ENCODE data around the gene SLC17A9.

Gene SLC17A9

DNA sequence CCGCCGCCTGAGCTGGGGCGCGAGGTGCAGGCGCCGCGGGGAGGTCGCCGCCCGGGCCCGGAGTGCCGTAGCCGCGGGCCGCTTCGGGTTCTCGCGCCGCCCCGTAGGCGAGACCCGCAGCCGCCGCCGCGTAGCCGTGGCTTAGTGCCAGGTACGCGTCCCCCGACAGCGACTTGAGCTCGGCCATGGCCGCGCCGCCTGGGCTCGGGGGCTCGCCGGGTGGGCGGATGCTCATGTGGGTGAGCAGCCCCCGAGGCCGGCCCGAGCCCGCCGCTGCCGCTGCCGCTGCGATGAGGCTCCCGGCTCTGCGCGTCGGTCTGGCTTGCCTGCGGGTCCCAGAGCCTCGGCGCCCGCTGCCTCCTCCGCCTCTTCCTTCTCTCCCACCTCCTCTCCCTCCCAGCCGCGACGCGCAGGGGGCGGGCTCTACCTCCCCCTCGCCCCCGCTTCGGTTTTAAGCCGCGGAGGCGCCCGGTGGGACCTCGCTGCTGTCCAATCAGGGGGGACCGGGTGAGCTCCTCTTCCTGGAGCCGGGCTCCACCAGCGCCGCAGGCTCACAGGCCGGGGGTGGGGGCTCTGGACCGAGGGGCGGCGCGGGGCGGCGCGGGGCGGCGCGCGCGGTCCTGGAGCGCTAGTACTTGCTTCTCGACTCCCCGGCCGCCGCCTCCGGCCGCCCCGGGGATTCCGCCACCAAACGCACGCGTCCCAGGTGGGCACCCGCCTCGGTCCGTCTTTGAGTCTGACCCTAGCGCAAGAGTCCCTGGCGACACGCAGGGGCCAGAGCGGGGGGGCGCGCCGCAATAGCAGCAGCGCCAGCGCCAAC, 54.2 kb downstream of the SLC17A9 start, which contains the start of gene BHLHE23:
BHLHE23 (minus strand) TSS at position 425 of the 820 bp plus-strand sequence; CDS start at position 235, 190 bp downstream.
- no peak for FAIRE-seq

DNA sequence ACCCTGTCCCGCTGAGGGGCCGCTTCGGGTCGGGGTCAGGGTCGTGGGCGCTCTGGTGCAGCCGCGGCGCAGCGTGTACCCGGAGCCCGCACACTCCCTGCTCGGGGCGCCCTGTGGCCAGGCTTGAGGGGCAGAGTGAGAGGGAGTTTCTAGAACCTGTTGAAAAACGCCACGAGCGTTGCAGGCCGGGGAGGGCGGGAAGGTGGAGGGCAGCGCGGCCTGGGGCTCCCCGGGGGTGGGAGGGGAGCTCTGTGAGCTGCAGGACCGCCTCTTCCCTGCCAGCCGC, 54.8 kb downstream of the SLC17A9 start:
- FAIRE-seq = no peak

DNA sequence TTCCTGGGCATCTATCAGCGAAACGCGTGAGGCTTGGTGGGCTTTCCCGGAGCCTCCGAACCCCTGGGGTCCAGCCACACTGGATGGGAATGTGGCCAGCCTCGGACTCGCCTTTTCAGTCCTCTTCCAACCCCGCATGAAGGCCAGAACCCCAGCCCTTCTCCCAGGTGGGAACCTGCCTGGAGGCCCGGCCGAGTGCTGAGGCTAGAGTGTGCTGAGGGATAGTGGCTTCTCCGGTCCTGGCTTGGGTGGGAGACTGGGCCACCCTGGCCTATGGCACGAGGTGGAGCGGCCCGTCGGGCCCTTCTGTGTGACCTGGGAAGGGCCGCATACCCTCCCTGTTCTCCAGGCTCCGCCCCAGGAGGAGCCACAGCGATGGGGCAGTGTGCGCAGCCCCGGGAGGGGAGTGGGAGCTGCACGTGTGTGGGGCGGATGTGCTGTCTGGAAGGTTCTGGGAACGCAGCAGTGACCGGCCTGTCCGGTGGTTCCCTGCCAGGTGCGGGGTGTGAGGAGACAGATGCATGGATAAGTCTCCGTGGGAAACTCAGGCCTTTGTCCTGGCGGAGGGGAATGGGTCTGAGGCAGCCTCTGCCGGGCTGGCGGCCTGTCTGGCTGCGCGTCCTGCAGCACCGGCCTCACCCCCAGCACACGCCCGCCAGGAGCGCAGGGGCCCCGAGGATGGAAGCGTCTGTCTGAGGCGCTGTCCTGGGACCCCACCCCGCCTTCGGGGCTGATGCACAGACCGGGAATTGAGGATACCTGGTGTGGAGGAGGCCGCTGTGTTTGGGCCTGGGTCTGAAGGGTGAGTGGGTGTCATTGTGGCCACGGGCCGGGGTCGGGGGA, 55.4 kb downstream of the SLC17A9 start:
- no peak for FAIRE-seq

DNA sequence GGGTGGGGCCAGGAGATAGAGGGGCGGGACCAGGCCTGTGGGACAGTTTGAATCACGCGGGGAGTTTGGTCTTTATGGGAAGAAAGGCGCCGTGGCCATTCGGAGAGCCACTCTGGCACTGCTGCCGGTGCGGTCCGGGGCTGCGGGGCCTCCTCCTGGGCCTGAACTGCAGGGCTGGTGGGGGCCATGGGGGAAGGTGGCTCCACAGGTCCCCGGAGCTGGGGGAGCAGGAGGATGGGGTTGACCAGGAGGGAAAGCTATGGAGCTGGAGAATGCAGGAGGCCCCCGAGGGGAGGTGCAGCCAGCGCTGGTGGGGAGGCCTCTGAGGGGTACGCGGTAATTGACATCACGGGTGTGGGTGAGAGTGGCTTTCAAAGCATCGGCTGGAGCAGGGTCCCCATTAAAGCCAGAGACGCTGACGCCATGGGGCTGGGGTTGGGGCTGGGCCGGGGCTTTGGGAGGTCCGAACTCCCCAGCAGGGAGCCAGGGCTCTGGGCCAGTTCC, 56.1 kb downstream of the SLC17A9 start:
- no peak for FAIRE-seq

DNA sequence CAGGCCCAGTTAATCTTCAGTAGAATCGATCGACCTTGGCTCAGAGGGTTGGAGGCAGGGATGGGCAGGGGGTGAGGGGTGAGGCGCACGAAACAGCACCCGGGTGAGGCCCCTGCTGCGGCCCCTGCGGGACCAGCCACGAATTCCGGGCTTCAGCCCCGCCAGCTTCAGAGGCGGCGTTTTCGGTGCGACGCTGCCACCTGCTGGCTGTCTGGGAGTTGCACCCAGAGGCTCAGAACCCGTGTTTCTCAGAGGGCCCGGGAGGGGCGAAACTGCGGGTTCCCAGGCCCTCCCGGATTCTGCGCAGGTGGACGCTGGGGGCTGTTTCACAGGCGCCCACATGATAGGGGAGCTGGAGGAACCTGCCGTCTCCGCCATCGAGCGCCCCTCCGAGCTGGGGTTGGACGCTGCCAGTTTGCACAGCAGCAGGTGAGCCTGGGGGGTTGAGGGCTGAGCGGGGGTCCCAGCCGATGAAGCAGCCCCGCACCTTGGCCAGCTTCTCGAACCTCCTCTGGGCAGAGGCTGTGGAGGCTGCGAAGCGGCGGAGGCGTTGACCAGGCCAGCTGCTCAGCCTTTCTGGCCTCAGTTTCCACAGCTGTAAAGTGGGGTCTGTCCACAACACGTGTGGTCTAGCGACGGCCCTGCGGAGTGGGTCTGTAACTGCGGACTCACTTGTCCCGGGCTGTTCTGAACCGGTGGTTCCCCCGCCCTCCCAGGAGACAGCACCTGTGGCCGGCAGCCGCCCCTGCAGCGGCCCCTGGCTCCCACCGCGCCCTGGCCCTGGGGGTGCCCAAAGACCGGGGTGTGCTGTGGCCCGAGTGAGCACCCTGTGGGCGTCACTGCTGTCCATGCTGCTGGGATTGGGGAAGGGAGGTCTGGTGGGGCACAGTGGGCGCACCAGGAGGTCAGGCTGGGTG, 56.8 kb downstream of the SLC17A9 start:
- no peak for FAIRE-seq

DNA sequence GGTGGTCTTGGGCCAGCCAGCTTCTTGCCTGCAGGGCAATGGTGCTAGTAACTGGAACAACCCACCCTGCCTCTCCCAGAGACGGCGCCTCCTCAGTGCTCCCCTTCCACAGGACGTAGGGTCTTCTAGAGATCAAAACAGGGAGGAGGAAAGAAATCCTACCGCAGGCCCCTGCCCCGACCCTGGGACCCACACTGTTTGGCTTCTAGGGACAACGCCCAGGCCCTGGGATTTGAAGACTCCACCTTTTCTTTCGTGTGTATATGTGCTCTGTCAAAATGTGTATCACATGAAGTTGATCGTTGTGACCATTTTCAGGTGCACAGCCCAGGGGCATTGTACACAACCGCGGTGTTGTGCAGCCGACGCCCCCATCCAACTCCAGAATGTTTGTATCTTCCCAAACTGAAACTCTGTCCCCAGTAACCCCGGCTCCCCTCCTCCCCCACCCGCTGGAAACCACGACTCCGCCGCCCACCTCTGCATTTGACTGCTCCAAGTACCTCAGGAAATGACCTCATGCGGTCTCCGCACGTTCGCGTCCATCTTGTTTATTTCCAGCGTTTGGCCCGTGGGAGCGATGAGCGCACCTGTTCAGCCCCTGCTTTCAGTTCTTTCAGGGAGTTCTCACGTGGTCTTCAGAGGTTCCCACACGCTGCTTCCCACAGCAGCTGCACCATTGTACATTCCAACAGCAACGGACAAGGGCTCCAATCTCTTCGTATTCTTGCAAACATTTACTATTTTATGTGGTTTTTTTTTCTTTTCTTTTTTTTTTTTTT, 57.7 kb downstream of the SLC17A9 start:
- FAIRE-seq = no peak

DNA sequence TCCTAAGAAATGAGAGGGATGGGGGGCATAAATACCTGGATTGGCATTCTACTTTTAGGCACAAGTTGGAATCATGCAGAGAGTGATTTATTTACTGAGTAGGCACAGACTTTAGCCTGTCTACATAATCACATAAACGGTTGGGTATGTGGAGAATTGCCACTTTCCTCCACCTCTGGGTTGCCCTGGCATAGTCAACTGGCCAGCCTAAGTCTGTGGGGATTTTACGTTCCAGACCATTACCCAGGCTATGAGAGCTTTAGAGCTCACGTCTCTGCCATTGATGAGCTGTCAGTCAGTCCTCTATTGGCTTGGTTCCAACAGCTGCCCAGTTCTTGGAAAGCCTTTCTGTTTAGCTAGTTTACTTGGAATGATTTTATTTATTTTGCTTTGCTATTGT, 59.3 kb downstream of the SLC17A9 start:
- FAIRE-seq = no peak

DNA sequence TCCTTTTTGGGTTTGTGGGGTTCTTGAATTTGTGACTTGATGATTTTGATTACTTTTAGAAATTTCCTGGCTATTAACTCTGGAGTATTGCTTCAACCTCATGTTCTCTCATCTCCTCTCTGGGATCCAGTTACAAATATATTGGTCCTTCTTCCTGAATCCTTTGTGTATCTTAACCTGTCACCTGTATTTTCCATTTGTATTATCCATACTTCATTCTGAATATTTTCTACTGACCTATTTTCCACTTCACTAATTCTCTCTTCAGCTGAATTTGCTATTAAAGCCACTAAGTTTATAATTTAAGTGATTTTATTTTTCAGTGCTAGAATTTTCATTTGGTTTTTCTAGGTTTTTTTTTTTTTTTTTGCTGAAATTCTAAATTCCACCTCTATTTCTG, 60.7 kb downstream of the SLC17A9 start:
- FAIRE-seq = no peak

DNA sequence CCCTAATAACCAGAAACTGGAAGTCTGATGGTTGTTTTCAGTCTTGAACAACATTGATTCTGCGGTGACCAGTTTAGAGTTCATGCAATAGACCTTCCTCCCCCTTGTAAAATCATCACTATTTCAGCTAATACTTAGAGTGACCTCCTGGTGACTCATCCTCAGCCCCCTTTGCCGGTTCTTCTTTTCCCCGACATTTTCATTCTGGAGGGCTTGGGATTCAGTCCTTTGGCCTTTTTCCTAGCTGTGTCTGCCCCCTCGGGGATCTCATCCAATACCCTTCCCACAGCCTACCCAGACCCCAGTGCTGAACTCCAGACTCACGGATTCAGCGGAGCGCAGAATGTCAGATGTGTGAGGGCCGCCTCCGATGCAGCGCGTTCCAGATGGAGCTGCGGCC, 61.8 kb downstream of the SLC17A9 start:
- FAIRE-seq = no peak

DNA sequence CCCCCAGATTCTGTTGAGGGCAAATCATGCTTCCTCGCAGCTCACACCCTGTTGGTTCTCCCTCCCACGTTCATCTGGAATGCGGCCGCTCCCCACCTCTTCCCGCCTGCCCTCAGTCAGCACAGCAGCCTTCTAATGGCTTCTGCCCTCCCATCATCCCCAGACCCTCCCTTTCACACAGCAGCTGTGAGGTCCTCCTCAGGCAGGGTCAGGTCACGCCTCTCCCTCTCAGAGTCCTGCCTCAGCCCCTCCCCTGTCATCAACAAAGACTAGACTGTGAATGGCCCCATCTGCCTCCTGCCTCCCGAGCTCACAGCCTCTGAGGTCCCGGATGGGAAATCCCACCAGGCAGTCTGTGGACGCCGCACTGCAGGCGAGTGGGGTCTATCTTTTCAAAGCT, 62.2 kb downstream of the SLC17A9 start:
- FAIRE-seq = no peak

DNA sequence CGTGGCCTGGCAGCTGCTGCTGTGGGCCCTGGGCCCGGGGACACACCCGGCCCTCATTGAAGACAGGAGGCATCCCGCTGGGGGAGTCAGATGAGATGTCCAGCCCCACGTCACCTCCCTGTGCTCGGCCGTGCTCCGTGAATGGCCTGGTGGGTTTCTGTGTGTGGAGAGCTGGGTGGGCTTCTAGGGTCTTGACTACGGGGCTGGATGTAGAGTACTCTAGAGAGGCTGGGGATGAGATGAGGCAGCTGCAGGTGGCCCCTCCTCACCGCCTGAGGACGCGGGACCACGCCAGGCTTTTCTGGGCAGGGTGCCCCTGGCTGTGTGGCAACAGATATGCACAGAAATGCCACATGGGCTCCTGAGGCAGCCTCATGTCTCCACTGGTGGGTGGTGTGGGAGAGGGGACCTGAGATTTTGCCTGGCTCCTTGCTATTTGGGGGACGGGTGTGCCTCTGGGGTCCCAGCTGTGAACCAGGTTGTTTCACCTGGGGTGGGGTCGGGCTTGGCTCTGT, 62.7 kb downstream of the SLC17A9 start:
- no peak for FAIRE-seq

DNA sequence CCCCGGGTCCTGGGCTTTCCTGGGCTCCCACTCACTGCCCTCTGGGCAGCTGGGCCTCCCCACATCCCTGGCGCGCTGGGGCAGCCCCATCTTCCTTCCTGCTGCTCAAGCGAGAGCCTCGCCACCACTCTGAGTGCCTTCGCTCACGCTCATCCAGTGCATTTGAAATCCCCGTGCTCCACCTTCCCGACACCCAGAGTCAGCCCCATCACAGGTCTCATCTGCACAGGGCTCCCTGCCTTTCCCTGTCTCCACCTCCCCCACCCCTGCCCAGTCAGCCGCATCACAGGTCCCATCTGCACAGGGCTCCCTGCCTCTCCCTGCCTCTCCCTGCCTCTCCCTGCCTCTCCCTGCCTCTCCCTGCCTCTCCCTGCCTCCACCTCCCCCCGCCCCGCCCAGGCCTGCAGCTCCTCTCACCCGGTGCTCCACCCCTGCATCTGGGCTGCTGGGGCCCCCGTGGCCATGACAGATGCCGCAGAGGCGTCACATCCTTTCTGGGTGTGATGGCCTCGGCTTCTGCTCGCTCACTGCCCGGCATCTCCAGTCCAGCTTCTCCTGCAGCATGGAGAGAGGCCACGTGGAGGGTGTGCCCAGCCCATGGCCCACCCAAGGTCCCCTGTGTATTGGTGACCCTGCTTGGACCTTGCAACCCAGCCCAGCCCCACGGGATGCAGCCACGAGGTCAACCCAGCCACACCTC, 63.3 kb downstream of the SLC17A9 start:
- no peak for FAIRE-seq

DNA sequence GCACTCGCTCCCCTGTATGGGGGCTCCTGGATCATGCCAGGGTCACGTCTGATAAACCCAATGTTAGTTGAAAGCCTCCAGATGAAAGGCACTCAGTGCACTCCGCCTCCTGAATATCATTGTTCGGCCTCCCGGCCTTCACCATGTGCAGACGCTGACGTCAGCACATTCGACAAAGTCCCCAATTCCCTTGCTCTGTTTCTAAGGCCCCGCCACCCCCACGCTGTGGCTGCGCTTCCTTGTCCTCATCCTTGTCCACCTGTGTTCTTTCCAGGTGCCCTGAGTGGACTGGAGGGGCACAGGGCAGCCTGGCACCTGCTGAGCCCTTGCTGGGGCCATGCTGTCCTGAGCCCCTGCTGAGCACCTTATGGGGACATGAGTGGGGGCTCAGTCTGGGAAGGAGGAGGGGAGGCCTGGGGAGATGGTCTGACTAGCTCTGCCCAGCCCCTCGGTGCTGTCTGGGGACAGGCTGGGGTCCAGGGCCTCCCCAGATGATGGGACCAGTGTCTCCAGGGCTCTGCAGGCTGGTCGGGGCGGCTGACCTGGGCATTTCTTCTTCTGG, 64.1 kb downstream of the SLC17A9 start:
- FAIRE-seq = no peak

DNA sequence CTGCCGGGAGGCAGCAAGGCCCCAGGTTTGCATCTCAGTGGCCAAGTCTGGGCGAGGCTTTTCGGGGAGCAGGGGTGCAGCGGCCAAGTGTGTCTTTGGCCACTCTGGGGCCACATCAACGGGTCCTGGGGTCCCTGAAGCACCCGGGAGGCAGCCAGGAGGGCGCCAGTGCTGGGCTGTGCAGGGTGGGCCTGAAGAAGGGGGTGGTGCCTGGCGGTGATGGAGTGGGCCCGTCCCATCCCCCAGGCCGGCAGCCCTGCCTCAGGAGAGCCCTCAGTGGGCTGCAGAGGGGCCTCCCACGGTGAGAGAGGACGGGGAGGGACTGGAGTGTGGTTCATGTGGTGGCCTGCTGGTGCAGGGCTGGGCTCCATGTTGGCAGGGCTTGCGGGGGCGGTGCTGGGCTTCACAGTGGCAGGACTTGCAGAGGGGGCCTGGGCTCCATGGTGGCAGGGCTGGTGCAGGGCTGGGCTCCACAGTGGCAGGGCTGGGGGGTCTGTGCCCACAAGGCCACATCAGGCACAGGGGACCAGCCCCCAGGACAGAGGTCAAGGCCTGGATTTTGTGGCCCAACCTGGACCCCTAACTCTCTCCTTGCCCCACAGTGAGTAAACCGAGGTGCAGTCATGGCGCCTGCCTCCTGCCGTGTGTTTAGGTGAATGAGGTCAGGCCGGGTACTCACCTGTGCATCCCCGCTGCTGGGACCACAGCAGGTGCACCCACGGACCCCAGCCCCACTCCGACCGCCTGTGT, 64.7 kb downstream of the SLC17A9 start:
- FAIRE-seq = no peak

DNA sequence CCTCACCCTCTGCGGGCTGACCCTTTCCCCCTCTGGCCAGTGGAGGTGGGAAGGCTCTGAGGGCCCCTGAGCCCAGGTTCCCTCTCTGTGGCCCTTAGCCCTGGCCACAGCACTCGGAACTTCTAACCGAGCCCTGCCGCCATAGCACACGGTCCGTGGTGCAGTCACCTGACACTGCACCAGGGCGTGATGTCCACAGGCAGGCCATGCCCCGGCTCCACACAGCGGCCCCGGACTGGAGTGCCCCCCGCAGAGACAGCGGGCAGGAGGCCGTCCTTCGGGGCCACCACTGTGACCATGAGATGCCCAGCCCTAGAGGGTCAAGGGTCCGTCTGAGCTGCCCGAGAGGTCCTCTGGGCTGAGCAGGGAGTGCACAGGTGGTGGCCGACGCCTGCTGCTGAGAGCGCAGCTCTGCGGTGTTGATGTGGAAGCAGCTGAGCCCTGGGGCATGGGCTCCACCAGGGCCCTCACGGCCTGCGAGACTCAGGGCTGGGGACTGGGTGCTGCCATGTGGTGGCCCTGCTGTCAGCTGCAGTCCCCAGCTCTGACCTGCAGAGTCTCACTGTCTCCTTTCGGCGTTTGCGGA, 65.4 kb downstream of the SLC17A9 start:
- FAIRE-seq = no peak
